Stimulated activated CD8-positive, alpha-beta memory T cell treated with anti-CD3 and anti-CD28 coated beads, Interleukin-15, amount 100 ng/mL, for 4 hours (primary cell): ENCODE data around the gene C13orf46.
"Not testable (repeated sequence)": the region's sequence is repeated elsewhere in the genome, so short reads cannot be mapped to it uniquely, and the experiment has no call there.

ENCODE experiments used
- DNase-seq, 2 donors: peaks; one replicate each; pipeline ENCODE4 v3.0.0-alpha.2; 2020; ENCODE audit warnings: low read depth in 2 of 2

The C13orf46 gene

DNA sequence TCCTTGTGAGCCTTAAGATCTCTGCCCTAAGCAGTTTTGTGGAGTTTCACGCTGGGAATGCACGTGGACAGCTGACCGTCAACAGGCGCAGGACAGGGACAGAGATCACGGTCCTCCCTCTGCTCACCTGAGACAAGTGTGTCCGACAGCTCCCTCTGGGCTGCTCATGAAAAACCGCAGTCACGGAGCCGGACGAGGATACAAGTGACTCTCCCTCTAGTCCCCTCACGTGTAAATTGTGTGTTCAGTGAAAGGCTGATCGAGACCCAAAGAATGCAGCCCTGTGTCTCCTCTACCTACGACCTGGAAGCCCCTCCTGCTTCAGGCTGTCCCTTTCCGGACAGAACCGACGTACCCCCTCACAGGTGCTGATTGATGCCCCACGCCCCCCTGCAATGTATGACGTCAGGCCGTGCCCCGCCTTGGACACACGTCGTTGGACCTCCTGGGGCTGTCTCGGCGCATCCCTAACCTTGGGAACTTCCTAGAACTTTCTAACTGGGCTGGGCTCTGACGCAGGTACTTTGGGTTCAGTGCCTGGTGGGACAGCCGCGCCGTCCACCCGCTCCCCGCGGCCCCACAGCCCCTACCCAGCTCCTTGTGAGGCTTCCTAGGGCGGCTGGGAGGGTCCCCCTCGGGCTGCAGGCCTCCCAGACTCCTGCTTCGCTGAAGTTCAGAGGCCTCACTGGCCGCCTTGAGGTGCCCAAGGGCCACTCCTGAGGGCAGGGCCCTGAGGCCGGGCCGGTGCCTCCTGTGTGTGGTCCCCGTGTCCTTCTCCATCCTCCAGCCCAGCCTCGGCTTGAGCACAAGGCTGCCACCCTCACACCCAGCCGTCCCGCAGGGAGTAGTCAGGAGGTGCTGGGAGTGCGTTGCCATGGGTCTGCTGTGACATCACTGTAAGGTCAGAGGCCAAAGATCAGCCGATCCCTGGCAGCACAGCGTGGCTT lies at the start of gene C13orf46:
Gene C13orf46, minus strand, starts transcription at position 859 of the 947 bp plus-strand sequence. Its CDS starts 79 bp downstream, at position 780.
- DNase-seq = no peak

DNA sequence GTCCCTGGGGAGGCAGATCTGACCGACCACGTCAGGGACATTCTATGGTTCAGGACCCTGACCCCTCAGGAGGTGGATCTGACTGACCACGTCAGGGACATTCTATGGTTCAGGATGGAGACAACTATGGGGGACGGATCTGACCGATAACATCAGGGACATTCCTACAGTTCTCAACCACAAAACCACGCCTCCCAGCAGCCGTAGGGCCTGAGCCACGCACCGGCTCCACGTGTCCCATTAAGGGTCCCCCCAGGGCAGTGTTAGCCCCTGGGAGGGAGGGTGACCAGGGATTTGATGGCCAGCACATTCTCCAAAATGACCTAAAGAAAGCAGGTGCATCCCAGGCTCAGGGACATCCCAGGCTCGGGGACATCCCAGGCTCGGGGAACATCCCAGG lies 49.0 kb upstream of the C13orf46 start:
- DNase-seq = no peak

DNA sequence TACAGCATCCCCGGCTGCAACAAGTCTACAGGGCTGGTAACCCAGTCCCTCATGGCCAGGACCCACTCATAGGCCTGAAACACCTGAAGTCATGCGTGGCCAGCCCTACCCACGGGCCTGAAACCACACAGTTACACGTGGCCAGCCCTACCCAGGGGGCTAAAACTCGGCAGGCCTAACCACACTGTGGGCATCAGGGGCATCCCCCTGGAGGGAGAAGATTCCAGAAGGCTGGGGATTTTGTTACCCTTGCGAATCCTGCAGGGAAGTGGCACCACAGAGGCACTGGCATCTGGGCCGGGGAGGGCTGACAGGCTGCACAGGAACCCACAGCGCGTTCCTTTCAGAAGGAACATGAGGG lies 48.4 kb upstream of the C13orf46 start:
- no peak for DNase-seq

DNA sequence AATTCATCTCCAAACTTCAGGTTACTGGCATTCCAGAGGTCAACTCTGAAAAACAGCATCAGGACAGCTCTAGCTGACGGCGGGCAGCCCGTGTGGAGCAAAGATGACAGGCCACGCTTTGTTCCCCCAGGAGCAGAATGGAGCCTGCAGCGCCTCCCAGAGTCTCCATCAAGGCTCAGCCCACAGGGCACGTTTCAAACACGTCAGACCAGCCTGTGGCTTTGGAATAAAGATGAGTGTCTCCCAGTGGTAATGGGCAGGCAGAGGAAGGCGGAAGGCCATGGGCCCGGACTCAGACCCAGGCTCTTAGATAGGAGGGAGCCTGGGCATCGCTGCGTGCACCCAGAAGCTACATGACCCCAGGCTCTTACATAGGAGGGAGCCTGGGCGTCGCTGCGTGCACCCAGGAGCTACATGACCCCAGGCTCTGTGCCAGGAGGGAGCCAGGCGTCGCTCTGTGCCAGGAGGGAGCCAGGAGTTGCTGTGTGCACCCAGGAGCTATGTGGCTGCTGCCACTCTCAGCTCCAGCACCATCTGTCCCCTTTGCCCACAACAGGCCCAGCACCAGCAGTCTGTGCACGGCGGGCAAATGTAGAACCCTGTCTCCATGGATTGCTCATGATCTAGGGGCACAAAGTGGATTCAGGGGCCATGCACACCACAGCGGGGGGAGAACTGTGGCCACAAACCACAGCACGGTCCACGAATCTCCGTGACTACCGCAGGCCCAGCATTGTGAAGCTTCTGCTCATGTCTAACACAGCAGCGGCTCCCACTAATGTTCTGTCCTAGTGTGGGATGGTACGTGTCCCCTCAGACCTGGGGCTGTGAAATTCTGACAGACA lies 47.8 kb upstream of the C13orf46 start:
- DNase-seq = no peak

DNA sequence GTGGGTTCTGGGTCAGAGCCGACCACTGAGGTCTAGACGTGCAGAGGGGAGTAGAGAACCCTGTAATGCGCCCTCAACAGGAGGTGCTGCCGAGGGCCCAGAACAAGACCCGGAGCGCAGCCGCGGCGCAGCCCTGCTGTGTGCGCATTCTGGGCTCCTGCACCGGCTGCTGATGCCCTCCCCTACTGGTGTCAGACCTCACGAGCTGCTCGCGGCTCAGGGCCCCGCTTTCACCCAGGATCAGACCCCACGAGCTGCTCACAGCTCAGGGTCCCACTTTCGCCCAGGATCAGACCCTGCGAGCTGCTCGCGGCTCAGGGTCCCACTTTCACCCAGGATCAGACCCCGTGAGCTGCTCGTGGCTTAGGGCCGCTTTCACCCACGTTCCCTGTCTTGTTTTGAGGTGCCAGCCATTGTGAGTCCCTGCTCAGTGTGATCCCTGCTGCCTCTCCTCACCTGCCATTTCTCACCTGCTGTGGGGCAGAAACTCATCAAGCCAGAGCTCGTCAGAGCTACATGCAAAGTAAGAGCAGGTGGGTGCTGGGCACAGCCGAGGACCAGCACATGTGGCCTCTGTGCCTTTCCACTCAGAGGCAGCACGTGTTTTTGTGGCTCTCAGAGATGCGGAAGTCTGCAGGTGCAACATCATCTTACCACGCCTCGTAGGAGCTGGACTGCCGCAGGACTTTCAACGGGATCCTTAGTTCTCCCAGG lies 47.0 kb upstream of the C13orf46 start:
- DNase-seq = no peak

DNA sequence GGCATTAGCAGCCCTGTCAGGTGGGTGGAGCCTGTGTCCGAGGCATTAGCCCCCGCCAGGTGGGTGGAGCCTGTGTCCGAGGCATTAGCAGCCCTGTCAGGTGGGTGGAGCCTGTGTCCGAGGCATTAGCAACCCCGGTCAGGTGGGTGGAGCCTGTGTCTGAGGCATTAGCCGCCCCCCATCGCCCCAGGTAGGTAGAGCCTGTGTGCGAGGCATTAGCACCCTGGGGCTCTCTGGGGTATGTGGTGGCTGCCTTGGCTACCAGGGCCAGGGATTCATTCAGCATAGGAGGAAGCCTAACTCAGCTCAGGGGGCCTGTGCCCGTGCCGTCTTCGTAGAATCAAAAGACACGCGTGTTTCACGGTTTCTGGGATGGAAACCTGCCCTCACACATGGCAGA lies 46.3 kb upstream of the C13orf46 start:
- not testable (repeated sequence) for DNase-seq

DNA sequence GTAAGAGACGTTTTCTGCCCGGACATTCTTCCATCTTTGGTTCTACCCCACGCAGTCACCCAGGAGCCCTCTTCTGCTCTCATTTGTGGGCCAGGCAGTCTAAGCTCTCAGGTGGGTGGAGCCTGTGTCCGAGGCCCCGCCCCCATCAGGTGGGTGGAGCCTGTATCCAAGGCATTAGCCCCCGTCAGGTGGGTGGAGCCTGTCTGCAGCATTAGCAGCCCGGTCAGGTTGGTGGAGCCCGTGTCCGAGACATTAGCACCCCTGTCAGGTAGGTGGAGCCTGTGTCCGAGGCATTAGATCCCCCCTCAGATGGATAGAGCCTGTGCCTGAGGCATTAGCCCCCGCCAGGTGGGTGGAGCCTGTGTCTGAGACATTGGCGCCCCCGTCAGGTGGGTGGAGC lies 45.5 kb upstream of the C13orf46 start:
- no peak for DNase-seq

DNA sequence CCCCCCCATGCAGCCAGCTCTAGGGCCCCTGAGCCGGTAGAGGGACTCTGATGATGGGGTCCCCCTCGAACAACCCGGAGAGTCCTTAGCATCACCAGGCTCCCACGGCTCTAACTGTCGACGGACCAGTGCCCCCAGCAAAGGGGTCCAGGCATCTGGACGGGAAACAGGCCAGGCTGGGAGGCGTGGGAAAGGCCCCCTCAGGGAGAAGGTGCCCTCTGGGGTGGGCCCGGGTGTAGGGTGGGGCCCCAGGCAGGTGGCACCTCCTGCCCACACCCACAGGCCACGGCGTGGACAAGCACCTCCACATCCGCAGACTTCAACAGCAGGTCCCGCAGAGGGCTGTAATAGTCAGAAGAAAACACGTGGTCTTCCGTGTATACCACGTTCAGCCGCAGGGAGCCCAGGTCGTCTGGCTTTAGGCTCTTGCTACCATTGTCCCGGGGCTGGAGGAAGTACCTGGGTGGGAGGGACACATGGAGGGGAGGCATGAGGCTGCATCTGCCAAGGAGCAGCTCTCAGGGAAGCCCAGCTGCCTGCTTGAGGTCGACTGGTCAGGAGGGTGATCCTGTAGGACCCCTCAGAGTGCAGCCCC lies 44.7 kb upstream of the C13orf46 start:
- DNase-seq = no peak

DNA sequence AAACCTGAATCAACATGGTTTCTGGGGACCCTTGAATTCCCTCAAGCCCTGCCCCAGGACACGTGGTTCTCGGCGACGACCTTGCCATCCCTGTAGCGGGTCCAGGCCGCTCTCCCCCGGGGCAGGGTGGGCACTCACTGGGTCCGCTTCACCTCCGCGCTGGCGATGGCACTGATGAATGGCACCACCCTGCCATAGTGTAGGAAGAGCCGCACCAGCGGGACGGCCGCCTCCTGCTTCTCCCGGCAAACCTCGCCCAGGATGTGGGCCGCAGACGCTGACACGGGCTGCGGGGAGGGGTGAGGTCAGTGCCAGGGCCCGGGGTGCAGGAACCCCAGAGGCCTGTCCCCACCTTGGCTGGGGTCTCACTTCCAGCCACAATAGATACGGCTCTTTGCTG lies 44.1 kb upstream of the C13orf46 start:
- no peak for DNase-seq

DNA sequence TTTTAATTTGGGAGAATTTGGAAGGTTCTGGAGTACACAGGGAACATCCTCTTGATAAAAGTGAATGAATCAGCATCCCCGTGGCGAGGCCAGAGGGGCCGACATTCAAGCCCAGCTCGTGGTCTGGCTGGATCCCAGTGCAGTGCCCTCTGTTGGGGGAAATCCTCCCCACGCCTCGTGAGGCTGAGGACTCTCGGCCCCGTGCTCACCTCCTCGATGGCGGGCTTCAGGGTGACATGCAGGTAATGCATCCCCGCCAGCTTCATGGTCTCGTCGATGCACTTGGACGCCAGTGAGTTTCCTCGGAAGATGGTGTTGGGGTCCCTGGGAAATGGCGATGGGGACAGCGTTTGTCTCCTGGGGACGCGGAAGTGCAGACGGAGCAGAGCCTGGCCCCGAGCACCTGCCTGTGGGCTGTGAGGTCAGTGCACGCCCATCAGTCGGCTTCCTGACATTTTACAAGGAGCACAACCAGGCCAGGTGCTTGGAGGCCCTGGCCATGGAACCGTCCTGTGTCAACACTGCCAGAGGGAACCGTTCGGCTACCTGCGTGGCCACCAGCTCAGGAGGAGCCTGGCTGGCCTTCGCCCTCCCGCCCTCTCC lies 43.3 kb upstream of the C13orf46 start:
- no peak for DNase-seq

DNA sequence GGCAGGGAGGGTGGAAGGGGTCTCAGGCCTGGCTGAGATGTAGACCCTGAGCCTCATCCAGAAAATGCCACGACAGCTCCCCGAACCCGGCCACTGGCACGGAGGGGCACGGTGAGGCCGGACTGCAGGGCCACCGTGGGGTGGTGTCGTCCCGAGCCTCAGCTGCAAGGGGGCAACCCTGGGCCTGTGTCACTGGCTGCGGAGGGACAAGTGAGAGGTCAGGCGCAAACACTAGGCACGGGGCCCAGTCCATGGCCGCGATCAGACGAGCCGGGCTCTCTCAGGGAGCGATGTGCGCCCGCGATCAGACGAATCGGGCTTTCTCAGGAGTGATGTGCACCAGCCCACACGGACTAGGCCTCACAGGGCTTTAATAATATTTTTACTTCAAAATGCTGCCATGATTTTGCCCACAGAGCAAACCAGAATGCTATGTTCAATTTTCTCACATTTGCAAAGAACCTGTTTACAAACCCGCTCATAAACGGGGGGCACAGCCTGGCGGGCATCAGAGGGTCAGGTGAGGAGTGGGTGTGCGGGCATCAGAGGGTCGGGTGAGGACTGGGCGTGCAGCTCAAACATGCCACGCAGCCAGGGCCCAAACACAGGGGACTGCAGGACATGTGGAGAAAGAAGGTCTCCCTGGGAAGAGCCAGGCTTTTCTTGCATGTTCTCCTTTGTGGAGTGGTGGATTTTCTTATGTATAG lies 42.6 kb upstream of the C13orf46 start:
- DNase-seq = no peak

DNA sequence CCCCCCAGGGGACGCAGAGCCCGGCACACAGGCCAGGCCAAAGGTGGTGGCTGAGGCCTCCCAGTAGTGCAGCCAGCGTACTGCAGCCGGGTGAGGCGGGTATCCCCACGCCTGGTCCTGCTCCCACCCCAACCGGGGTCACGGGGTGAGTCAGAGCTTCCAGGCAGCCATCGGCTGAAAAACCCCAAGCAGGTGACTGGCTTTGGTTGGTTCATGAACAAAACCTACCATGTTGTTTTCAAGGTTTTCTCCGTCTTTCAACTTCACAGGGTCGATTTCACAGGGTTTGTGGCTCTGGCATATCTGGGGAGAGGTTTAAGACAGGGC lies 42.1 kb upstream of the C13orf46 start:
- DNase-seq = no peak

DNA sequence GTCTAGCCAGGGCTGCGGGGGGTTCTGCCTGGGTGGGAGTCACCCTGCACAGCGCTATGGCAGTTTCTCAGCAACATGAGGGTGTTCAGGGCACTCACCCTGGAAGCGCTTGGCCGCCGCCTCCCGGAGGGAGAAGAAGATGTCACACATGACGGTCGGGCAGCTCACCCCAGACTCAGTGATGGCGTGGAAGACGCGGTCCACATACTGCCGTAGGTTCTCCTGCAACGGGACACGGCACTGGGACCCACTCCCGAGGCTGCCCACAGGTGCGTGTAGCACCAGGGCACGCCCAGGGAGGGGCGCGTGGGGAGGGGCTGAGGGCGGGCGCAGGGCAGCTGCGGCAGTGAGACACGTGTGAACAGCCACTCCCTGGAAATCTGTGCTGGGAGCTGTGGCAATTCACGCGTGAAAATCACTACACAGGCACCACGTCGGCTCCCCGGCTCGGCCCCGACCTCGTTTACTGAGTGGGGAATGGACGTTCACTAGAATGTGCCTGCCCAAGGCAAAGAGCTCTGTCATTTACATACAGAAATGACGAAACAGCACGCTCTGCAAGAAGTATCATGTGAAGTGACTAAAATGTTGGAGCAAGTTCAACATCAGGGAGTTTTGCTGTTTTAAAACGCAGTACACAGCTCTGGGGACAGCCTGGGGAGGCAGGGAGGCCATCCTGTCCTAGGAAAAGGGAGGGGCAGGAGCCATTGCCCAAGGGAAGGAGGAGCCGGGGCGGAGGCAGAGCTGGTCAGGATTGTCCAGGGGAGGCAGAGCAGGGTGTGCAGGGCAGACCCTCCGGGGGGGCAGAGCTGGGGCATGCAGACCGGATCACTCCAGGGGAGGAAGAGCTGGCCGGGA lies 41.5 kb upstream of the C13orf46 start:
- no peak for DNase-seq

DNA sequence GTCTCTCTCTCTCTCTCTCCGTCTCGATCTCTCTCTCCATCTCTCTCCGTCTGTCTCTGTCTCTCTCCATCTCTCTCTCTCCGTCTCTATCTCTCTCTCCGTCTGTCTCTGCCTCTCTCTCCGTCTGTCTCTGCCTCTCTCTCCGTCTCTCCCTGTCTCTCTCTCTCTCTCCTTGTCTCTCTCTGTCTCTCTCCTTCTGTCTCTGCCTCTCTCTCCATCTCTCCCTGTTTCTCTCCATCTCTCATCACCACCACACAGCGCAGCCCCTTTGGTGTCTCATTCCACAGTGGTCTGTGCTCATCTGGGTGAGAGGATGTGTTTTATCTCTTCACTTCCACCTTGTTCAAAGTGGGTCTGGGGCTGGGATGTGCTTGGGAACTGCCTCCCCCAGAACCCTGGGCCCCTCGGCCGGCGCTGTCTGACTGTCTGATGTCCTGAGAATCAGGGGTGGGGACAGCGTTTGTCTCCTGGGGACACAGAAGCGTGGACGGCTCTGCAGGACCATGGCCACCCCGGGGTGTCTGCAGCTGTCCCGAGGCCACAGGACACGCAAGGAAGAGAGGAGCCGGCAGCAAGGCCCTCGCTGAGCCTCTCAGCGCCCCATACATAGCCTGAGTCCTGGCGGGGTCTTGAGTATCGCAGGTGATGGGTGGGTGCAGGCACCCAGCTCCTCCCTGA lies 40.2 kb upstream of the C13orf46 start:
- no peak for DNase-seq

DNA sequence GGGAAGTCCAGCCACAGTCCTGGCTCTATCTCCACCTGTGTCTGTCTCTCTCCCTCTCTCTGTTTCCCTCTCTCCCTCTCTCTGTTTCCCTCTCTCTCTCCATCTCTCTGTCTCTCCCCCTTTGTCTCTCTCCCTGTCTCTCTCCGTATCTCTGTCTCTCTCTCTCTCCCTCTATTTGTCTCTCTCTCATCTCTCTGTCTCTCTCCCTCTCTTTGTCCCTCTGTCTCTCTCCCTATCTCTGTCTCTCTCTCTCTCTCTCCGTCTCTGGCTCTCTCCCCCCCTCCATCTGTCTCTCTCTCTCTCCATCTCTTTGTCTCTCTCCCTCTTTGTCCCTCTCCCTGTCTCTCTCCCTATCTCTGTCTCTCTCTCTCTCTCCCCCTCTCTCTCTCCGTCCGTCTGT lies 39.5 kb upstream of the C13orf46 start:
- no peak for DNase-seq

DNA sequence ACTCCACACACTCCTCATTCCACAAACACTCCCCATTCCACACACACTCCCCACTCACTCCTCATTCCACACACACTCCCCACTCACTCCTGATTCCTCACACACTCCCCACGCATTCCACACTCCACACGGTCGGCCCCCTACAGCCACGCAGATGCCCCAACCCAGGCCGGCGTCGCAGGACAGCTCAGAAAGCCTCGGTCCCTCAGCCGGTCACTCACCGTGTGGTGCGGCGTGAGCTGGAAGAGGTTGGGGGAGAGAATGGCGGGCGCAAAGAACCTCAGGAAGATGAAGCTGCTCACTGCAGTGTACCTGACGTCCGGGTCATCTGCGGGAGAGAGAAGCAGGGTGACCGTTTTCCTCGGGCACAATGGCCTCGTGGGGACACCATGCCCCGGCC lies 39.0 kb upstream of the C13orf46 start:
- no peak for DNase-seq

DNA sequence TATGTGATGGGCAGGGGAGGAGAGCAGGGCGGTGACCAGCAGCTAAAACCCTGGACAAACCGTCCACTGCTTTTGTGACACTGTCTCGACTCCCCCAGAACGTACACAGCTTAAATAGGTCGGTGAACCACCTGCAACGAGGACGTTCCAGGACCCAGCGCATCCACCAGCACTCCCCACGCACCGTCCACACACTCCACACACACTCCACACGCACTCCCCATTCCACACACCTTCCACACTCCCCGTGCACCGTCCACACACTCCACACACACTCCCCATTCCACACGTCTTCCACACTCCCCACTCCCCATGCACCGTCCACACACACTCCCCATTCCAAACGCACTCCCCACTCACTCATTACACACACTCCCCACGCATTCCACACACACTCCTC lies 38.3 kb upstream of the C13orf46 start:
- no peak for DNase-seq

DNA sequence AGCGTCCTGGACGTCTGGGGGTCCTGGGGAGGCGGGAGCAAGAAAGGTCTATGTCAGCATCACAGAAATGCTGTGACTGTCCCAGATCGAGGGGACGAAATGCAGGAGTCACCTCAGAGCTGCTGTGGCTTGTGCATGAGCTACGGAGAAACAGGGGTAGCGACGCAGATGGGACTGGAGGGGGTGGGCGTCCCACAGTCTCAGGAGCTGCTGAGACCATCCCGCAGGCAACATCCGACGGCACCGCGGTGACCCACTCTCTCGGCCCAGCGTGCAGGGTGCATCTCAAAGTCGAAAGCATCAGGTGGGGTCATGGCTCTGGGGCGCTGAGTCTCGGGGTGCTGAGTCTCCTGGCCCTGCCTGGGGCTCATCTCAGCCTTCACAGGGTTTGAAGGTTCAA lies 37.4 kb upstream of the C13orf46 start:
- no peak for DNase-seq

DNA sequence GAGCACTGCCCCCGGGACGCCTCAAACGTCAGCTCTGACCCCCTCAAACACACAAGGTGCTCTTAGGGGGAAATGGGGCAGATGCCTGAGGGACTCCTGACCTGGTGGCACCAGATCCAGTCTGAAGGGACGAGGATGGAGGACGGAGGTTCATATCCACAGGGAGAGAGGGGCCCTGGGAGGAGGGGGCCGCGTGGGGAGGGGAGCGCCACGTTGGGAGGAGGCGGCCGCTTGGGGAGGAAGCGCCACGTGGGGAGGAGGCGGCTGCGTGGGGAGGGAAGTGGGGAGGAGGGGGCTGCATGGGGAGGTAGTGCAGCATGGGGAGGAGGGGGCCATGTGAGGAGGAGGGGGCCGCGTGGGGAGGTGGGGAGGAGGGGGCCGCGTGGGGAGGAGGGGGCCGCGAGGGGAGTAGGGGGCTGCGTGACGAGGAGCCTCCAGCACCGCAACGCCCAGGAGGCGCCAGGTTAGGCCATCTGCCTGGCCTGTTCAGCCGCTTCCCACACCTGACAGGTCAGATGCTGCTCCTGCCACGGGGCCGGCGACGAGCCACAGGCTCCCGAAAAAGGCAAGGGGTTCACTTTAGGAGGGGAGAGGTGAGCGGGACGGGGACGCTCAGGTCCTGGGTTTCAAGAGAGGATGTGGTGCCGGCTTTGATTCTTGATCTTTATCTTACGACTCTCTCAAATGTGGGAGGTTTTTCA lies 36.7 kb upstream of the C13orf46 start:
- DNase-seq = no peak
